Activated gamma-delta T cell treated with Interleukin-2 at 50 U/mL for 16 hours (primary cell): Measurements from ENCODE around the gene CMTM1.
"Not testable (repeated sequence)": the region's sequence is repeated elsewhere in the genome, so short reads cannot be mapped to it uniquely, and the experiment has no call there.

Experiments used
- DNase-seq: peaks from one replicate; pipeline ENCODE4 v3.0.0-alpha.2; 2020

The CMTM1 gene

DNA sequence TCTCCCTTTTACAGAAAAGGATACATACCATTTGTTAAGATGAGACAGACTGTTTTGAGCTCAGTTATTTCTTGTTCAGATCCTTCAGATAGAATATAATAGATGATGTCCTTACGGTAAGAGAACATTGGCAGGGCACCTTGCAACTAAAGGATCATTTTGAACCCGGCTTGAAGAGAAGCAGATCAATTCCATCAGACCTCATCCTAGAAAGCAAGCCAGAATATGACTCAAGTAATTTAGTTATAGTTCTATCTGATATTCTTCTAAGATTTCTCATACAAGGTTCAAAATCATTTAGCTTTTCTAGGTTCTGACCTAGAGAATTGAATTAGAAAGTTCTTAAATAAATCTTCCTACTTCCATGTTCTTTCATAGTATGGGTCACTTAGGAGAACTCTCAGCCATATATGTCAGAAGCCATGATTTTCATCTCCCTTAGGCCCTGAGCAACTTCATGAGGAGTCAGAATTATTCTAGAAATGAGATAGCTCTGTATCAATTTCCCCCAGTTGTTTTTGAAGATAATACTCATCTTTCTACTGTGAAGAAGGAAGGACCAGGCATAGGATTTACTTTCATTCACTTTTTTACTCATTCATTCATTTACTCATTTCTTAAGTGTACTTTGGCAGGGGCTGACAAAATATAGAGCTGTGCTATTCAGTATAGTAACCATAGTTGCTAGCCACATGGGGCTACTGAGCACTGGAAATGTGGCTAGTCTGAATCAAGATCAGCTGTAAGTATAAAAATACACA, 2.5 kb upstream of the CMTM1 start:
- DNase-seq: no peak

DNA sequence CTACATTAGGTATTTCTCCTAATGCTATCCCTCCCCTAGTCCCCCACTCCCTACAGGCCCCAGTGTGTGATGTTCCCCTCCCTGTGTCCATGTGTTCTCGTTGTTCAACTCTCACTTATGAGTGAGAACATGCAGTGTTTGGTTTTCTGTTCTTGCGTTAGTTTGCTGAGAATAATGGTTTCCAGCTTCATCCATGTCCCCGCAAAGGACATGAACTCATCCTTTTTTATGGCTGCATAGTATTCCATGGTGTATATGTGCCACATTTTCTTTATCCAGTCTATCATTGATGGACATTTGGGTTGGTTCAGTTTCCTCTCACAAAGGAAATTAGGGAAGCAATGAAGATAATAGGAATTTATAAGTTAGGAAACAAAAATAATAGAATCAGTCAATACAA, 1.0 kb downstream of the CMTM1 start:
- DNase-seq: not testable (repeated sequence)

DNA sequence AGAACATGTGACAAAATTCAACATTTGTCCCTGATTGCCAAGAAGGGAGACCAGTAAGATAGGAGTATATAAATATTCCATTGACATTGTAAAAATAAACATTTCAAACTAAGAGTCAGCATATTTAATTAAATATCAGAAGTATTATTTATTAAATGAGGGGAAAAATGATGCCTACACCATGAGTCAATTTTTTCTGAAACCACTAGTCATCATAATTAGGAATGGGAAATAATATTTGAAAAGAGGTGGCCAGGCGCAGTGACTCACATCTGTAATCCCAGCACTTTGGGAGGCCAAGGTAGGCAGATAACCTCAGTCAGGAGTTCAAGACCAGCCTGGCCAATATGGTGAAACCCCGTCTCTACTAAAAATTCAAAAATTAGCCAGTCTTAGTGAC, 2.1 kb downstream of the CMTM1 start:
- no peak for DNase-seq

DNA sequence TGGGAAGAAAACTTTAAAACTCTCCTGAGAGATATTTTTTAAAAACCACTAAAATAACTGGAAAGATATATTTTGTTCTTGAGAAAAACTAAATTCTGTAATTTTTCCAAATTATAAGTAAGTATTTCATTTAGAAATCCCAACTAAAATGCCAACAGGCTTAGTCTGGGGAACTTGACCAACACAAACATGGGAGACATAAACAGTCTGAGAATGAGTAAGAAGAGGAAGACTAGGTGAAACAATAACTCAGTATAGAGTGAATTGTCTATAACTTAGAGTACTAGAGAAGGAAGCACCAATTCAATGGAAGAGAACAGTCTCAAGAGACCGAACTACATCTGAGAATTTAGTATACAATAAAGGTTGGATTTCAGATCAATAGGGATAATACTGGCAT, 2.9 kb downstream of the CMTM1 start:
- no peak for DNase-seq

DNA sequence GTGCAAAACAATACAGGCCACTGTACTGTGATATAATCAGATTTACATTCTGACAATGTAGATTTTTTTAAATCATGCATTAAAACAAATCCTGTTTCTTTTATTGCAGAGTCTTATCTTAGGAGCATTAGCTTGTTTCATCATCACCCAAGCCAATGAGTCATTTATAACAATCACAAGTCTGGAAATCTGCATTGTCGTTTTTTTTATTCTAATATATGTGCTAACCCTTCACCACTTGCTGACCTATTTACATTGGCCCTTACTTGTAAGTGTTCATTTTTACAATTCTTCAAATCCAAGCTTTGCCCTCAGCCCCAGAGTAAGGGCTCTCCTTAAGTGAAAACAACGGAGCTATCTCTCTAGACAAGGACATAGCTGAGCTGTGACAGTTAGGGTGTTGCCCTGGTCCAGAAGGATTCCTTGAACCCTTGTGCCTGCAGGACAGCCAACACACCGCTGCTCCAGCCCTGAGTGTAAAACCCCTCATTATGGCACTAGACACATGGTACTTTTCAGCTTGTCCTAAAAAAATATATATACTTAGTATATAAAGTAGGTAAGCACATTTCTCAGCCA, 3.7 kb downstream of the CMTM1 start:
- no peak for DNase-seq

DNA sequence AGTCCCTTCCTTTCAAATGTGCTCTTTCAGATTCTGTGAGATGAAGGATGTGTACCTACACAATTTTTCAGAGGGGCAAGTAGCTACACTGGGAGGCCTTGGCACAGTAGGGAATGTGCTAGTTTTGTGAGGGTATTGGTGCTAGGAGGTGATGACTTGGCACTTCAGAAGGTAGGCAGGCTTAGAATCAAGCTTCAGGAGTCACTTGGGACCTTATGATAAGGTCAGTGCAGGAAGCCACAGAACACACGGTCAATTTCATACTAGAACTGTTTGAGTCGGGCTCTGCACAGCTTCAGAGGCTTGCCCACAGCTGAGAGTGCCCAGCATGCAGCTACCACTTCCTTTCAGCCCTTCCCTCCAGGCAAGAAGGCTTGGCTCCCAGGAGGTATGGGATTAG, 6.1 kb downstream of the CMTM1 start:
- DNase-seq: no peak

DNA sequence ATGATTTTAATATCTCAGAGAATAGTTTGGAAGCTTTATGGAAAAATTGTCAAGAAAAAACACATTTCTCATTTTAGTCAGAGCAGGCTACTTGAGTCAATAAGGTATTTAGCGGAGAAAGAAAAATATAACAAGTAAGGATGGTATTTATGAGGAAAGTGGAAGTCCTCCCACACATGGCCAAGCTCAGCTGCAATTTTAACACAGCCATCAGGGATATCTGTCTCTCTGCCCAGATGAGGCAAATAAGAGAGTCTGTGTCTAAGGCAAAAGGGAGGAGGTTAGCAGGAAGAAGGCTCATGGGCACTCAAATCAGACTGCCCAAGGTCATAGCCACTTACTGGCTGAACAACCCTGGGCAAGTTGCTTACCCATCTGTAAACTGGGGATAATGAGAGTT, 7.8 kb downstream of the CMTM1 start:
- no peak for DNase-seq

DNA sequence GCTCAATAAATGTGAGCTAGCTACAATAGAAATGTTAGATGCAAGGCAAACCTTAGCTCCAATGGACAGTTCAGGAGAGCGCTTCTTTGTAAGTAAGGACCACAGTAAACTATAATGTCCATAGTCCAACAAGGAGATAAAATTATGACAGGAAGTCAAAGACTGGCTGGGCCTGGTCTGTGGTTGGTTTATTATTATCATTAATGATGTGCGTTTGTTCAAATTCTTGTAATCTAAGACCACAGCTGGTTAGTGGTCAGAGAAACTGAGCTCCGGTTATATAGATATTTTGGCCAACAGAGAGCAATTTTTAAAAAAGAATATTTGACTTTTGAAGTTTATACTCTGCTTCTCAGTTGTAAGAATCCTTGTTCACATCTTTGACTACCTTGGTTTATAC, 8.3 kb downstream of the CMTM1 start:
- DNase-seq: no peak

DNA sequence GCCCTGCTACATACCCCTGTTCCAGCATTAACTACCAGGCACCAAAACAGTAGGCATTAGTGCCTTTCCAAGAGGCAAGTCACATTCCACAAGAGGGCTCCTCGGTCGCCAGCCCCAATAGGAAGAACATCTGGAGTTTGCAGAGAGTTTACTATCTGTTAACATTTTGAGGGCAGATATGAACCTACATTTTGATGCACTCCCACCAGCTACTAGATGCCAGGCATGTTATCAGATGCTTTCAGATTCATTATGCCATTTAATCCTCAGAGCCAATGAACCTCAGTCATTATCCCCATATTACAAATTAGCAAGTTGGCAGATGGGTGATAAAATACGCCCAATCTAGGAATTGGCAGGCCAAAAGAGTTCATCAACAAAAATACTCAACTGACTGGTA, 8.8 kb downstream of the CMTM1 start:
- no peak for DNase-seq

DNA sequence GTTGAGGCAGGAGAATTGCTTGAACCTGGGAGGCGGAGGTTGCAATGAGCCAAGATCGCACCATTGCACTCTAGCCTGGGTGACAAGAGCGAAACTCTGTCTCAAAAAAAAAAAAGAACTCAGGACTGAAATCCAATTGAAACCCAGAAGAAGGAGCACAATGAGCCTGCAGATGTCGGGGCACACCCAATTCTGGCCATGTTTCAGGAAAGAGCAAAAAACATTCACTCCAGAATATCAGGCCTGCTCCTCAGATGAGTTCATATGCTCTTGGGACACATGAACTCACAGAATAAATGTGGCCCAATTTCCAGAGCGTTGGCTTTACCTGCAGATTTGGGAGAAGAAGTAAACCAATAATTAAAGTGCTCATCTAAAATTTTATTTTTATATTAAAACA, 10.1 kb downstream of the CMTM1 start:
- no peak for DNase-seq

DNA sequence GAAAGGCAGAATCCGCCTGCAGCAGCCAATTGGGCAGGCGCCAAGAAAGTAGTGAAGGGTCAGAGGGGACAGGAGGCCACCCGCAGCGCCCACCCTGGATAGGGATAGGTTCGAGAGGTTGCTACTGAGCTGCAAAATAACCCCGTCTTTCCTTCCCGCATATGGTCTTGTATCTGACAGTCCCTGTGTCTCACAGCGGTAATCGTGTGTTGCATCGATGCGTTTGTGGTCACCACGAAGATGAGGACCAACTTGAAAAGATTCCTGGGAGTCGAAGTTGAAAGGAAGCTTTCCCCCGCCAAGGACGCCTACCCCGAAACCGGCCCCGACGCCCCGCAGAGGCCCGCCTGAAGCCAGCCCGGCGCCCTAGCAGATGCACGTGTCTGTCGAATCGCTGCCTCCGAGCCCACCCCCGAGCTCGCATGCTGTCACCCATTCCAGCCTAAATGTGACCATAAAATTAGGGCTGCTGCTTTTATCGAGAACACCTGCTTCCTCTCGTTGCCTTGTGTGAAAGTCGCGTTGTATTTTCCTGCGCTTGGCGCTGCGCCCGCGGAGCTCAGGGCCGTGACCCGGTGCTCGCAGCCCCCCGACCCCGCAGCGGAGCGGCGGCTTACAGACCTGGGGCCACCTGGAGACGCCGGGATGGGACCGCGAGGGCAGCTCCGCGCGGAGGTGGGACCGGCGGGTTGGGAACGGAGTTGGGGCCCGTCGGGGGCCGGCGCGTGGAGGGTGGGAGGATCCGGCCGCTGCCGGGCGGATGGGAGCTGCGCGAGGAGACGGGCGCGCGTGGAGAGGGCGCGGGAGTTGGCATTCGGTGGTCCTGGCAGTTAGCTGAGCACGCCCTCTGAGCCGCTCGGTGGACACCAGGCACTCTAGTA, 12.7 kb downstream of the CMTM1 start, which contains the start of gene CMTM2:
TSS of gene CMTM2 (plus strand) at position 813 of the 881 bp plus-strand sequence. CDS start 145 bp downstream, outside the sequence.
- DNase-seq: peak; percentile 17

DNA sequence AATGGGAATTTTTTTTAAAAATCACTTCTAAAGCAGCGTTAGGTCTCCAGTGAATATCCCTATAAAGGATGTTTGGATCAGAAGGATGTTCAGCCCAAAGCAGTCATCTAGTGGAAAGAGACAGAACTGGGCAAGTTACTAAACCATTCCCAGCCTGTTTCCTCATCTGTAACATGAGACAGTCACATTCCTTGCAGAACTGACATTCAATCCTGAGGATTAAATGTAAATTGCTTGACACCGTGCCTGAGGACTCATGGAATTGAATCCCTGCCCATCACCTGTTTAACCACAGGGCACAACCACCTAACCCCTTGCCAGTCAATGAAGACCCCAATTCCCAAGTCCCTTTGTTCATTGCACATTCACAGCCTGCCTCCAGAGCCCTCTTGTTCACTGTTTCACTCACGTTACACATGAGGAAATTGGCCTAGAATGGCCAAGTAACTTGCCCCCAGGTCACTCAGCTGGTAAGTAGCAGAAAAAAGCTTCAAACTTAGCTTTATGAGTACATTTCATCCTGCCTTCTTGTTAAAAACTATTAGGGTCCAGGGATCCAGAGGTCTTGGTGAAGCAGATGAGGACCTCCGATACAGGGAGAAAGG, 14.5 kb downstream of the CMTM1 start:
- no peak for DNase-seq

DNA sequence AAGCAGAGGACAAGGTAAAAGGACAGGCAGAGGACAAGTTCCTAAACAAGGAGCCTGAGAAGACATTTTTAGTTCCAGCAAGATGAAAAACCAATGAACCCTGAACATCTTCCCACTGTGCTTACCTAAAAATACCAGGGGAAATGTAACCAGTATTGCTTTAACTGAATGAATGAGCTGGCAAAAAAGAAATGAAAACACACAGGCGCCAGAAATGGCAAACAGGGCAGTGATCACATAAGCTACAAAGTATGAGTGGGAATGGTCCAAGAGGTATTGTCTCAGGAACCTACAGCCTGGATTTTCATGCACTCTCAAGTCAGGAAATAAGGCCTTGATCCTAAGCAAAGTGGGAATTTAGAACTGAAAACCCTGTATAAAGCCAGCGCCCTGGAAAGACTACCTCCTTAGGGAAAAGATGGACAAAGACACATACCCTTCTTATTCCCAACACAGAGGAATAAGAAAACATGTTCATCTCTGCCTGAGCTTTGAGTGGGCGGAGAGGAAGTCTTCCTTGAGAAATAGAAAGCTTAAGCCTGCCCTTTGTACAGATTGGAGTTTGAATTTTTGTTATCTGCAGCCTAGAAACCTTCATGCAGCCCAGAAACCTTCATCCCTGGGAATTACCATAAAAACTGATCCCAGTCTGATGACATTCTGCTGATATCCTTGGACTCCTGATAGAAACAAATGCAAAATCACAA, 15.2 kb downstream of the CMTM1 start:
- no peak for DNase-seq

DNA sequence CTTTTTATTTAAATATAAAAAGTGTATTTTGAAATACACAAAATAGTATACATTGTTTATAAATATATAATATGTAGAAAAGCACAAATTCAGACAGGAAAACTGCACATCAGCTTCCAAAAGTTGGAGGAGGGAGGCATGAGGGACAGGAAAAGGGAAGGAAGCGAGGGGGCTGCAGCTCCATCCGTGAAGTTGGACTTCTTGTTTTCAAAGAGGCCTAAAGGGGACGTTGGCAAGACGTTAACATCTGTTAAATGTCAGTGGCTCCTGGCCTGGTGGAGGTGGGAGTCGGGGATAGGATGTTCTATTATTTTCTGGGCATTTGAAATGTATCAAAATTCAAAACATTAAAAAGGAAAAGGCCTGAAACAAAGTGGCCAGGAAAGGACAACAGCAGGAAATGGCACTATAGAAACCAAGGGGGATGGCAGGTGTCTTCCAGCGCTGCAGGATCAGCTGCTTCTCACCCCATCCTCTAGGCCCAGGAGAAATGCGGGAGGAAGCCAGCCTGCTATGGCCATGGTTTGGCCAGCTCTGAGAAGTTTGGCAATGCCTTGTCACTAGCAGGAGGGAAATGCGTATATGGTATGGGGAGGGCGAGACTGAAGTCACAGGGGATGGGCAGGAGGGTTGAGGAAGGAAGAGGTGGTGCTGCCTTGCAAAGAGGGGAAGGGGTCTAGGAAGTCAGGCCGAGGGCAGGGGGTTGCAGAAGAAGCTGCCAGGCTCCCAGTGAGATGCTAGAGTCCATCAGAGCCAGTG, 19.4 kb downstream of the CMTM1 start:
- no peak for DNase-seq

DNA sequence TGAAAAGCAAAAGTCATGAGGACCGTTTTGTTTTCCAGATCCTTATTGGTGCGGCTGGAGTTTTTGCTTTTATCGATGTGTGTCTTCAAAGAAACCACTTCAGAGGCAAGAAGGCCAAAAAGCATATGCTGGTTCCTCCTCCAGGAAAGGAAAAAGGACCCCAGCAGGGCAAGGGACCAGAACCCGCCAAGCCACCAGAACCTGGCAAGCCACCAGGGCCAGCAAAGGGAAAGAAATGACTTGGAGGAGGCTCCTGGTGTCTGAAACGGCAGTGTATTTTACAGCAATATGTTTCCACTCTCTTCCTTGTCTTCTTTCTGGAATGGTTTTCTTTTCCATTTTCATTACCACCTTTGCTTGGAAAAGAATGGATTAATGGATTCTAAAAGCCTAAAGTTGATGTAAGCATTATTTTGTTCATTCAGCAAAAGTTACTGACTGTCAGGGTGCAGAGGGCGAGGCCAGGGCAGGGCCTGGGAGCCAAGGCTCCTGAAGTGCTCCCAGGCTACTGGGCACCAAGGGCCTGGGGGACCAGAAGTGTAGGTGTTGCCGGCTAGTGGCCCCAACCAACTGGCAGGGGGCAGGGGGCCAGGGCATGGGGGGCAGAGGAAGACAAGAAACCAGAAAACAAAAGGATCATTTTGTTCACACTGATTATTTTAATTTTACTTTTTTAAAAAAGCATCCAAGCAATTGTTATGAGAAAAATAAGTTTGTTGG, 21.8 kb downstream of the CMTM1 start:
- no peak for DNase-seq

DNA sequence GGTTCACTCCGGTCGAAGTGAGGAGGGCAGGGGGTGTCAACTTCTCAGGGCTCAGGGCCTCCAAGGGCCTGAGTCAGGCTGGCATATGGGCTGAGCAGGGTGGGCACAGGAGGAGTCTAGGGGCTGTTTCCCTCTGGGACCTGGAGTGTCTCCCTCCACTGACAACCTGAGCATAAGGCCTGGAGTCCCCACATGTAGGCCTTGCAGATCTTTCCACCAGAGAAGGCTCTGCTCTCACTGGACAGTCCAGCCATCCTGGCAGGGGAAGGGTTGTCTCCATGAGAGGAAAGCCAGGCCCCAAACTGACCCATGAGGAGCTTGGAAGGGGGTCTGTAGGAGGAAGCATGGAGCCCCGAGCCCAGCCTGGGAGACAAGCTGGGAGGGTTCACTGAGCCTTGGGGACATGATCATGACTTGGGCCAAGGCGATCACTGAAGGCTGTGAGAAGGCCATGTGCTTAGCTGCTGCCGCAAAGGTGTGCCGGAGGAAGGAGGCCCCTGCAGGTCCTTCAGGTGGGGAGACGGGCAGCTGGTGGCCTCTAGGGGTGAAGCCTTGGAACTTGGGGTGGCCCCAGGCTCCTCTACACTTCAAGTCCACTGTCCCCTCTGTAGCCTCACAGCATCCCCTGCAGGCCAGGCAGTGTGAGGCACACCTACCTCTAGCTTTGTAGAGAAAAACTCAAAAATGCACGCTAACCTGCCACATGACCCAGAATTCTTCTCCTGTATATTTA, 22.9 kb downstream of the CMTM1 start:
- DNase-seq: peak; percentile 71

DNA sequence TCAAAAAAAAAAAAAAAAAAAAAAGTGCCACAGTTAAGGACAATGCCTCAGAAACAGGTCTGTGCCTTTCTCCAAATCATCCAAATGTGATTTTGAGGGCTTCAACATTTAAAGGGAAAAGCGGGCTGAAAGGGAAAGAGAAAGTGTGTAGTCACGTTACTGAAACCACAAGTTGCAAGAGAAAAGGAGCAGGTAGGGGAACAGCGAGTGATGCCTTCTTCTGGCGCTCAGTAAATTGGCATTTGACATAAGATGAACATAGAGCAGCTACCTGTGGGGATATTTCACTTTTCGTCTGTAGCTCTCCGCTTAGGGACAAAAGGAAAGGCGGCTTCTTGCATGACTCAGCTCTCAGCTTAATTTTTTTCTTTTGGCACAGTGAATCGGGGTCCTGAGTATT, 24.1 kb downstream of the CMTM1 start:
- DNase-seq: no peak

DNA sequence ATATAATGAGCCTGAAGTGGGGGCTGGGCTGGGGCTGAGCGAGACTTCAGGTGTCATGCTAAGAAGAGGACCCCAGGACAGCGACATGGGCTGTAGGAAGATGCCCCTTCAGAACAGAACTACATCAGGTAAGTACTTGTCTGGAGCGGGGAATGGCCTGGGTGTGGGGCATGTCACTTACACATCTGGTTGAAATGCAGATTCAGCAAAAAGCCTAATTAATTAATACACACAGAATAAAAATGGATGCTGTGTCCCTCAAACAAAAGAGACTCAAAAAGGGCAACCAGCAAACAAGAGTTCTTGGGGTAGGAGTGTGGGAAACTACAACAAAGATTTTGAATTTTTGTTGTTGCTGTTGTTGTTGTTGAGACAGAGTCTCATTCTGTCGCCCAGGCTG, 24.8 kb downstream of the CMTM1 start:
- DNase-seq: no peak

DNA sequence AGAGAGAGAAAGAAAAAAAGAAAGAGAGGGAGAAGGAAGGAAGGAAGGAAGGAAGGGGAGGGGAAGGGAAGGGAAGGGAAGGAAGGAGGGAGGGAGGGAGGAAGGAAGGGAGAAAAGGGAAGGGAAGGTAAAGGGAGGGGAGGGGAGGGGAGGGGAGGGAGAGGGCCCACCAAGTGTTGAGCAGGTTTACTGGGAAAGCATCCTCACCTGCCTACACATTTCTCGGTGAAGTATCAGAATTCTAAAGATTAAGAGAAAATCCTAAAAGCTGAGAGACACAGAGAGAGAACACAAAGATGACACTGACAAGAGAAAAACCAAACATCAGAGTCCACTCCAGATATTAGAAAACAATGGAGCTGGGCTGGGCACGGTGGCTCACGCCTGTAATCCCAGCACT, 26.0 kb downstream of the CMTM1 start:
- no peak for DNase-seq

DNA sequence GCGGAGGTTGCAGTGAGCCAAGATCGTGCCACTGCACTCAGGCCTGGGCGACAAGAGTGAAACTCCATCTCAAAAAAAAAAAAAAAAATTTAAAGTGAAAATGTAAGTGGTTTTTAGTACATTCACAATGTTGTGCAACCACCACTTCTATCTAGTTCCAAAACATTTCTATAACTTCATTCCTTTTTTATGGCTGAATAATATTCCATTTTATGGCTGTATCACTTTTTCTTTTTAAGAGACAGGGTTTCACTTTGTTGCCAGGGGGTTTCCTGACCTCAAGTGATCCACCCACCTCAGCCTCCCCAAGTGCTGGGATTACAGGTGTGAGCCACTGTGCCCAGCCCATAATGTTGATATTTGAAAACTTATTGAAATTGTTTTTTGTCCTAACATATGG, 26.6 kb downstream of the CMTM1 start:
- no peak for DNase-seq

DNA sequence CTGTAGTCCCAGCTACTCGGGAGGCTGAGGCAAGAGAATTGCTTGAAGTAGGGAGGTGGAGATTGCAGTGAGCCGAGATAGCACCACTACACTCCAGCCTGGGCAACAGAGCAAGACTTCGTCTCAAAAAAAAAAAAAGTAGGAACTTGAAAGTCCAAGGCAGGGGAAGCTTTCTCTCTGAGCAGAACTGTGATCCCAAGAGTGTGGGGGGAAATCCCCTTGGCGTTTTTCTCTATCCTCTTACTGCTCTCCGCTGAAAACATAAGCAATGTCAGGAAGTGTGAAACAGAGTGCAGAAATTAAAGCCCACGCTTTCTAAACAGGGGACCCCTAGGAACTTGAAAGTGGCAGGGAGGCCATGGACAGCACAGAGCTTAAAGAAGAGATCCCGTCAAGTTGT, 28.5 kb downstream of the CMTM1 start:
- DNase-seq: no peak
